ENCODE results near the gene IGFBP2. TPM values are rescaled to one million over a fixed set of nuclear protein-coding genes. Genes with fewer than 3 reads are reported as not detected.

Gene IGFBP2
- total and polyA plus RNA-seq, 2 donors (not counting 1 experiment from before 2014, with no cell fraction given): not detected

- Histone ChIP-seq H3K9me3 (ENCODE audit: control extremely low read depth in 1 of 3, control insufficient read depth in 2 of 3, insufficient read depth in 1 of 3, low read length in 2 of 3) (peaks cover 0 to 2% (median 0%) of the 10 kb centered on the region in 3 donors), H3K4me2 (replicated peaks; ENCODE audit: low read depth, low read length, poor library complexity, severe bottlenecking) (no peak overlapping the region), H2AFZ (ENCODE audit: insufficient read depth, low read depth, low read length, poor library complexity, severe bottlenecking) (no peak overlapping the region), H3K4me3 (ENCODE audit: control extremely low read depth in 1 of 5, extremely low read depth in 1 of 5, insufficient read depth in 1 of 5, low read depth in 2 of 5, low read length in 4 of 5) (no peak overlapping the region), H3K36me3 (replicated peaks in 1 of 2; ENCODE audit: control extremely low read depth in 1 of 2, control insufficient read depth in 1 of 2, extremely low read depth in 1 of 2, insufficient read depth in 2 of 2, low read length in 1 of 2) (no peaks in the 10 kb centered on the region), H3K9ac (ENCODE audit: low read length) (no peak overlapping the region), H3K4me1 (ENCODE audit: control insufficient read depth in 2 of 2, insufficient read depth in 2 of 2, low read length in 2 of 2) (no peaks in the 10 kb centered on the region), H3K27ac (ENCODE audit: low read length in 2 of 2) (no peak overlapping the region), H4K20me1 (ENCODE audit: control insufficient read depth, insufficient read depth, low read length, poor library complexity, severe bottlenecking) (no peaks in the 10 kb centered on the region), H3K27me3 (replicated peaks in 1 of 4; ENCODE audit: control extremely low read depth in 1 of 4, control insufficient read depth in 3 of 4, insufficient read depth in 4 of 4, low read length in 3 of 4) (peaks cover 0 to 13% (median 6%) of the 10 kb centered on the region in 4 experiments), H3K79me2 (ENCODE audit: control insufficient read depth, insufficient read depth, low read length) (no peaks in the 10 kb centered on the region)
- no peaks in the 10 kb centered on the region for H3K9me3 Mint-ChIP-seq (ENCODE audit: insufficient read depth)
- WGBS (ENCODE audit: insufficient coverage): 98% methylated on average over 4 of the region's 8 CpGs
- peaks cover 38% of the 10 kb centered on the region for H3K27me3 Mint-ChIP-seq
- no peak overlapping the region for H3K4me3 Mint-ChIP-seq
- ATAC-seq (ENCODE audit: low read depth) (no peak), DNase-seq (no peak)
- TF ChIP-seq EZH2 (IDR thresholded peaks at IDR 0.05; ENCODE audit: borderline replicate concordance, insufficient read depth, low read depth, low read length, poor library complexity, severe bottlenecking) (no peak), CTCF (IDR thresholded peaks at IDR 0.05) (no peak)
- ChIA-PET POLR2A (no interaction called here), CTCF (no interaction called here)
- no peak overlapping the region for H3K27ac Mint-ChIP-seq
- no peaks in the 10 kb centered on the region for H3K4me1 Mint-ChIP-seq
- intact Hi-C loops (cut with micrococcal nuclease): no loop called here
Observed at GRCh38 chr2:216584112-216584511, 49.1 kb upstream of the IGFBP2 start.

- TF ChIP-seq EZH2 (IDR thresholded peaks at IDR 0.05; ENCODE audit: borderline replicate concordance, insufficient read depth, low read depth, low read length, poor library complexity, severe bottlenecking) (no peak), CTCF (IDR thresholded peaks at IDR 0.05) (no peak)
- H3K79me2 ChIP-seq (ENCODE audit: control insufficient read depth, insufficient read depth, low read length): no peaks in the 10 kb centered on the region
- no peak overlapping the region for H3K4me3 ChIP-seq (ENCODE audit: control extremely low read depth in 1 of 5, extremely low read depth in 1 of 5, insufficient read depth in 1 of 5, low read depth in 2 of 5, low read length in 4 of 5)
- Mint-ChIP-seq H3K27me3 (peaks cover 48% of the 10 kb centered on the region), H3K27ac (no peak overlapping the region), H3K4me1 (no peaks in the 10 kb centered on the region), H3K4me3 (no peak overlapping the region), H3K9me3 (ENCODE audit: insufficient read depth) (no peaks in the 10 kb centered on the region)
- H4K20me1 ChIP-seq (ENCODE audit: control insufficient read depth, insufficient read depth, low read length, poor library complexity, severe bottlenecking): no peaks in the 10 kb centered on the region
- ATAC-seq (ENCODE audit: low read depth) (no peak), DNase-seq (no peak)
- no peaks in the 10 kb centered on the region for H3K36me3 ChIP-seq (replicated peaks in 1 of 2; ENCODE audit: control extremely low read depth in 1 of 2, control insufficient read depth in 1 of 2, extremely low read depth in 1 of 2, insufficient read depth in 2 of 2, low read length in 1 of 2)
- H3K4me1 ChIP-seq (ENCODE audit: control insufficient read depth in 2 of 2, insufficient read depth in 2 of 2, low read length in 2 of 2): no peaks in the 10 kb centered on the region
- peaks cover 0 to 2% (median 0%) of the 10 kb centered on the region in 3 donors for H3K9me3 ChIP-seq (ENCODE audit: control extremely low read depth in 1 of 3, control insufficient read depth in 2 of 3, insufficient read depth in 1 of 3, low read length in 2 of 3)
- CTCF ChIA-PET: no interaction called here
- POLR2A ChIA-PET: no interaction called here
- H2AFZ ChIP-seq (ENCODE audit: insufficient read depth, low read depth, low read length, poor library complexity, severe bottlenecking): no peak overlapping the region
- H3K9ac ChIP-seq (ENCODE audit: low read length): no peak overlapping the region
- no peak overlapping the region for H3K4me2 ChIP-seq (replicated peaks; ENCODE audit: low read depth, low read length, poor library complexity, severe bottlenecking)
- WGBS (ENCODE audit: insufficient coverage): no CpG with 5 or more reads among the region's 1 CpG
- H3K27ac ChIP-seq (ENCODE audit: low read length in 2 of 2): no peak overlapping the region
- peaks cover 0 to 11% (median 5%) of the 10 kb centered on the region in 4 experiments for H3K27me3 ChIP-seq (replicated peaks in 1 of 4; ENCODE audit: control extremely low read depth in 1 of 4, control insufficient read depth in 3 of 4, insufficient read depth in 4 of 4, low read length in 3 of 4)
- intact Hi-C loops (cut with micrococcal nuclease): no loop called here
Observed at GRCh38 chr2:216585441-216585840, 47.8 kb upstream of the IGFBP2 start.
